ENCODE data around the gene PRM1. TPM values are rescaled to one million over a fixed set of nuclear protein-coding genes. Genes with fewer than 3 reads are reported as not detected.

PRM1 gene
- total RNA-seq, 1 donor from 2014 or later, result not detected

DNA sequence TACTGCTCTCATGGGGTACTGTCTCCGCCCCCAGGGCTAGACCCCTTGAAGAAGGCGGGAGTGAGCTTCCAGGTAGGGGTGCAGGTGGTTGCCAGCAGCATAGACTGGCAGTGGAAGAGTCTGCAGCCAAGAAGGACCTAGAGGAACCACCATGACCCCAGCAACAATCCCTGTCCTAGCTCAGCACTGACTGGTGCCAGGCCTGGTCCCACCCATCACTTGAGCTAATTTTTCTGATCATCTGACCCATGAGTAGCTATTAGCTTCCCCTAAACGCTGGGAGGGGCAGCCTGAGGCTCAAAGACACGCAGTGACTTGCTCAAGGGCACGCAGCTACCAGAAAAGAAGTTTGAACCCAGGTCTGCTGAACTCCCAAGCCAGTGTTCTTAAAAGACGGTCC is 8.6 kb downstream of the PRM1 start:
- Mint-ChIP-seq H3K27ac (ENCODE audit: unreplicated experiment) (no peak overlapping the region), H3K4me1 (ENCODE audit: unreplicated experiment) (no peaks in the 10 kb centered on the region), H3K9me3 (ENCODE audit: unreplicated experiment) (no peaks in the 10 kb centered on the region), H3K27me3 (ENCODE audit: unreplicated experiment) (peaks cover 9% of the 10 kb centered on the region), H3K36me3 (ENCODE audit: low read depth, unreplicated experiment) (no peaks in the 10 kb centered on the region), H3K4me3 (ENCODE audit: unreplicated experiment) (no peak overlapping the region)
- TF ChIP-seq, protein P1, sequence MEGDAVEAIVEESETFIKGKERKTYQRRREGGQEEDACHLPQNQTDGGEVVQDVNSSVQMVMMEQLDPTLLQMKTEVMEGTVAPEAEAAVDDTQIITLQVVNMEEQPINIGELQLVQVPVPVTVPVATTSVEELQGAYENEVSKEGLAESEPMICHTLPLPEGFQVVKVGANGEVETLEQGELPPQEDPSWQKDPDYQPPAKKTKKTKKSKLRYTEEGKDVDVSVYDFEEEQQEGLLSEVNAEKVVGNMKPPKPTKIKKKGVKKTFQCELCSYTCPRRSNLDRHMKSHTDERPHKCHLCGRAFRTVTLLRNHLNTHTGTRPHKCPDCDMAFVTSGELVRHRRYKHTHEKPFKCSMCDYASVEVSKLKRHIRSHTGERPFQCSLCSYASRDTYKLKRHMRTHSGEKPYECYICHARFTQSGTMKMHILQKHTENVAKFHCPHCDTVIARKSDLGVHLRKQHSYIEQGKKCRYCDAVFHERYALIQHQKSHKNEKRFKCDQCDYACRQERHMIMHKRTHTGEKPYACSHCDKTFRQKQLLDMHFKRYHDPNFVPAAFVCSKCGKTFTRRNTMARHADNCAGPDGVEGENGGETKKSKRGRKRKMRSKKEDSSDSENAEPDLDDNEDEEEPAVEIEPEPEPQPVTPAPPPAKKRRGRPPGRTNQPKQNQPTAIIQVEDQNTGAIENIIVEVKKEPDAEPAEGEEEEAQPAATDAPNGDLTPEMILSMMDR (IDR thresholded peaks at IDR 0.05; ENCODE audit: unreplicated experiment), result no peak
- no peak for DNase-seq (ENCODE audit: low spot score)

DNA sequence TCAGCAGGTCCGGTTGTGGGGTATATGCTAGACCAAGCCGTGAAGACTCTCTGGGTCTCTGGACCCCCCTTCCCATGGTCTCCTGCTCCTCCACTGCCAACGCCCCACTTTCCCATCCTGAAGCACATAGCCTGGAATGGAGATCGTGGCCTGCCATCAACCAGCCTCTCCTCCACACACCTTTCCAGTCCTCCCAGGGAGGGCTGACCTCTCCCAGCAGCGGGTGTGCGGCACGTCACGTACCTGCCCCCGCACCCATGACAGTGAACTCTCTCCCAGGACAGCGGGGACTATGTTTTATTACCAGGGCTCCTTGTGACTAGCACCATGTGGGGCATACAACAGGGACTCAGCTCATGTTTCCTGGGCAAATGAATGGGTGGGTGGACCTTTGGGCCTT is 9.5 kb downstream of the PRM1 start:
- H3K27ac Mint-ChIP-seq (ENCODE audit: unreplicated experiment), result no peak overlapping the region
- H3K4me1 Mint-ChIP-seq (ENCODE audit: unreplicated experiment), result no peaks in the 10 kb centered on the region
- peaks cover 6% of the 10 kb centered on the region for H3K27me3 Mint-ChIP-seq (ENCODE audit: unreplicated experiment)
- TF ChIP-seq, protein P1 (IDR thresholded peaks at IDR 0.05; ENCODE audit: unreplicated experiment), result no peak
- DNase-seq (ENCODE audit: low spot score), result no peak
- no peak overlapping the region for H3K4me3 Mint-ChIP-seq (ENCODE audit: unreplicated experiment)
- no peaks in the 10 kb centered on the region for H3K36me3 Mint-ChIP-seq (ENCODE audit: low read depth, unreplicated experiment)
- no peaks in the 10 kb centered on the region for H3K9me3 Mint-ChIP-seq (ENCODE audit: unreplicated experiment)

DNA sequence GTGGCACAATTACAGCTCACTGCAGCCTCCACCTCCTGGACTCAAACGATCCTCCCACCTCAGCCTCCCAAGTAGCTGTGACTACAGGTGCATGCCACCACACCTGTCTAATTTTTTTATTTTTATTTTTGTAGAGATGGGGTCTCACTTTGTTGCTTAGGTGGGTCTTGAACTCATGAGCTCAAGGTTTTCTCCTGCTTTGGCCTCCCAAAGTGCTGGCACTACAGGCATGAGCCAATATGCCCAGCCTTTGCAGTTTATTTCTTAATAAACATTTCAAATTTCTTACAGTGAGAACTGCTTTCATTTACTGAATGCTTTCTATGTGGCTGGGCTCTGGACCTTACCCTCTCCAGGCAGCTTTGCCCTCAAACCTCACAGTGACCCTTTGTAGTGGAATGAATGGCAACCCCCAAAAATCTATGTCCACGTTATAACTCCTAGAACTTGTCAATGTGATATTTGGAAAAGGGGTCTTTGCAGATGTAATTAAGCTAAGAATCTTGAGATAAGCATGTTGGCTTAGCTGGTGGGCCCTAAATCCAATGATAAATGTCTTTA is 10.4 kb downstream of the PRM1 start:
- TF ChIP-seq, protein P1 (IDR thresholded peaks at IDR 0.05; ENCODE audit: unreplicated experiment), result no peak
- Mint-ChIP-seq H3K27ac (ENCODE audit: unreplicated experiment) (no peak overlapping the region), H3K27me3 (ENCODE audit: unreplicated experiment) (peaks cover 6% of the 10 kb centered on the region)

DNA sequence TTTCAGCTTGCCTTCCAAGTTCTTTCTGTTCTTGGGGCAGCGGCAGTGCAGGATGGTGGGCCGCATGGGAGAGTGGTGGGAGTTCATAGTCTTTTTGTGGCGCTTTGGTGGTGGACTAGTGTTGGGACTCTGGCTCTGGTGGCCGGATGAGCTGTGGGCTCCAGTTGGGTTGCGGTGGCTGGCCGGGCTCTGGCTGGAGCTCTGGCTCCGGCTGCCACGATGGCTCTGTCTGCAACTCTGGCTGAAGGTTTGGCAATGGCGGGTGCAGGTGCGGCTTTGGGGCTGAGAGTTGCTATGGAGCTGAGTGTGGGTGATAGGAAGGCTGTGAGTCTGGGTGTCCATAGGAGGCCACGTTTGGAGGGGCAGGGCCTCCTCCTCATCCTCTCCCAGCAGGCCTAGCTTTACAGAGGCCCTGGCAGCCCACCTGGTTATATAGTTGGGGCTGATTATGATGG is 12.2 kb downstream of the PRM1 start, which contains the start of gene TNP2:
TNP2 (minus strand) TSS at position 405 of the 455 bp plus-strand sequence; CDS start at position 342, 63 bp downstream.
- H3K27ac Mint-ChIP-seq (ENCODE audit: unreplicated experiment), result no peak within 1 kb of the TSS
- peaks cover 6% of the 10 kb centered on the region for H3K27me3 Mint-ChIP-seq (ENCODE audit: unreplicated experiment)
- H3K4me3 Mint-ChIP-seq (ENCODE audit: unreplicated experiment), result no peak within 1 kb of the TSS
- no peaks in the 10 kb centered on the region for H3K4me1 Mint-ChIP-seq (ENCODE audit: unreplicated experiment)
- H3K36me3 Mint-ChIP-seq (ENCODE audit: low read depth, unreplicated experiment), result no peaks in the 10 kb centered on the region
- TF ChIP-seq, protein P1 (IDR thresholded peaks at IDR 0.05; ENCODE audit: unreplicated experiment), result no peak
- no peaks in the 10 kb centered on the region for H3K9me3 Mint-ChIP-seq (ENCODE audit: unreplicated experiment)
- DNase-seq (ENCODE audit: low spot score), result no peak

More for the DNA sequence above, 10.4 kb downstream of the PRM1 start:
- H3K4me3 Mint-ChIP-seq (ENCODE audit: unreplicated experiment), result no peak overlapping the region
- H3K4me1 Mint-ChIP-seq (ENCODE audit: unreplicated experiment), result no peaks in the 10 kb centered on the region
- H3K9me3 Mint-ChIP-seq (ENCODE audit: unreplicated experiment), result no peaks in the 10 kb centered on the region
- DNase-seq (ENCODE audit: low spot score), result no peak
- H3K36me3 Mint-ChIP-seq (ENCODE audit: low read depth, unreplicated experiment), result no peaks in the 10 kb centered on the region

DNA sequence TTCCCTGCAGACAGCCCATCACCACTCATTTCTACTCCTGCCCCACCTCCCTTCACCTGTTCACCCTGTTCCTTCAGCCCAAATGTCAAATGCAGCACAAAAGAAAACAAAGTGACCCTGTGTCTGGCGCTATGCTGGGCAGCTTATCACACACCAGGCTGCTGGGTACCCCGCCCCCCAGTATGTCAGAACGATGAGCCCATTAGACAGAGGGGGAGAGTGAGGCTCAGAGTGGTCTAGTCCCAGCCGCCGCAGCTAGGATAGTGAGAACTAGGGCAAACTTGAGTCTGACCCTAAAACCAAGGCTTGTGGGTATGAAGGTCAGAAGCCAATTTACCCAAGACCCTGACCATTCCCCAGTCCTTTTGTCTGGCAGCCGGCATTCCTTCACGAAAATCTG is 16.0 kb downstream of the PRM1 start:
- TF ChIP-seq, protein P1 (IDR thresholded peaks at IDR 0.05; ENCODE audit: unreplicated experiment), result no peak
- no peak for DNase-seq (ENCODE audit: low spot score)
- Mint-ChIP-seq H3K4me3 (ENCODE audit: unreplicated experiment) (no peak overlapping the region), H3K4me1 (ENCODE audit: unreplicated experiment) (no peaks in the 10 kb centered on the region), H3K27me3 (ENCODE audit: unreplicated experiment) (peaks cover 2% of the 10 kb centered on the region), H3K36me3 (ENCODE audit: low read depth, unreplicated experiment) (no peaks in the 10 kb centered on the region), H3K27ac (ENCODE audit: unreplicated experiment) (no peak overlapping the region), H3K9me3 (ENCODE audit: unreplicated experiment) (no peaks in the 10 kb centered on the region)
